ENCODE data around the gene BBS1.
"Not testable (repeated sequence)": the region's sequence is repeated elsewhere in the genome, so short reads cannot be mapped to it uniquely, and the experiment has no call there.

DNA sequence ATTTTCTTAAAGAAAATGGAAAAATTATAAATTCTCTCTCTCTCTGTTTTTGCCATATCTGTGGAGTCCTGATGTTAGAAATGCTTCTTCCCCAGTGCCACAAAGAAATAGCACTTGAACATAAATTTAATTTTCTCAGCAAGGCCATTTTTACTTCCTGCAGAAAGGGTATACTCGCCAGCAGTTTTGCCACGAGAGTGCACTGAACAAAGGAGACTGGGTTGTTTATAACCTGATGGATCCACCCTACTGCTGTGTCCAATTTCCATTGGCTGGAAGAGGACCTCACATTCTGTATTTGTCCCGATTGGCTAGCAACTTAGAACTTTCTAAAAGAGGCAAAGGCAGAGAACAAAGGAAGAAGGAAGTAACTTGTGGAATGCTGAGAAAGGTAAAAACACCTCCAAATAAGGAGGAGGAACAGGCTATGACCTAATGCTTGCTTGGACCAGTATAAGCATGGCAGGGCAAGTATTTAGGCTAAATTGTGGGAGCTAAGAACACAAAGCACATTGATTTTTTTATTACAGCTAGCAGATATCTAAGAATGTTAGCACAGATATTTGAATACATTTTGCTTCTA, 72.2 kb downstream of the BBS1 start:
- TF ChIP-seq, protein P1, sequence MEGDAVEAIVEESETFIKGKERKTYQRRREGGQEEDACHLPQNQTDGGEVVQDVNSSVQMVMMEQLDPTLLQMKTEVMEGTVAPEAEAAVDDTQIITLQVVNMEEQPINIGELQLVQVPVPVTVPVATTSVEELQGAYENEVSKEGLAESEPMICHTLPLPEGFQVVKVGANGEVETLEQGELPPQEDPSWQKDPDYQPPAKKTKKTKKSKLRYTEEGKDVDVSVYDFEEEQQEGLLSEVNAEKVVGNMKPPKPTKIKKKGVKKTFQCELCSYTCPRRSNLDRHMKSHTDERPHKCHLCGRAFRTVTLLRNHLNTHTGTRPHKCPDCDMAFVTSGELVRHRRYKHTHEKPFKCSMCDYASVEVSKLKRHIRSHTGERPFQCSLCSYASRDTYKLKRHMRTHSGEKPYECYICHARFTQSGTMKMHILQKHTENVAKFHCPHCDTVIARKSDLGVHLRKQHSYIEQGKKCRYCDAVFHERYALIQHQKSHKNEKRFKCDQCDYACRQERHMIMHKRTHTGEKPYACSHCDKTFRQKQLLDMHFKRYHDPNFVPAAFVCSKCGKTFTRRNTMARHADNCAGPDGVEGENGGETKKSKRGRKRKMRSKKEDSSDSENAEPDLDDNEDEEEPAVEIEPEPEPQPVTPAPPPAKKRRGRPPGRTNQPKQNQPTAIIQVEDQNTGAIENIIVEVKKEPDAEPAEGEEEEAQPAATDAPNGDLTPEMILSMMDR (conservative IDR thresholded peaks at IDR 0.05; ENCODE audit: low read length) = not testable (repeated sequence)
- TF ChIP-seq EZH2phosphoT487 (IDR thresholded peaks at IDR 0.05; ENCODE audit: borderline replicate concordance, low read depth, low read length) = not testable (repeated sequence)
